ENCODE results near the gene KRT71.
"Not testable (repeated sequence)": the region's sequence is repeated elsewhere in the genome, so short reads cannot be mapped to it uniquely, and the experiment has no call there.

The KRT71 gene

DNA sequence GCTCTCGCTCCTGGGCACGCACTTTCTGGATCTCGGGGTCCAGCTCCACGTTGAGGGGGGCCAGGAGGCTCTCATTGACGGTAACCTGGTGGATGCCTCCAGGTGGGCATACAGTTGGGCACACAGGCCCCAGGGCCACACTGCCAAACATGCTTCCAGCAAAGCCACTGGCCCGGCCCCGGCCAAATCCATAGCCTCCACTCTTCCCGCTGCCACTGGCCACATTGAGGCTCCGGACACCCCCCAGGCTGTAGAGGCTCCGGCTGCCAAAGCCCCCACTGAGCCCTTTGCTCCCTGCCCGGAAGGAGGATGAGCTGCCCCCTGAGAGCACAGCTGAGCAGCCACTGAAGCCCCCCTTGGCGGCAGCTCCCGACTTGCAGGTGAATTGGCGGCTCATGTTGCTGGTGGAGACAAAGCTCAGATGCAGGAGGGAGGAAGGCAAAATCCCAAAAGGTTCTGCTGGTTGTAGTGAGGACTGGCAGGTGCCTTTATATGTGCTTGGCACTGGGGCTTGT, at the start of gene KRT71:
Gene KRT71, minus strand, starts transcription at position 465 of the 515 bp plus-strand sequence. Its CDS starts 68 bp downstream, at position 397.
- no peak for DNase-seq

- no peak for DNase-seq
These were observed 49.6 kb upstream of the KRT71 start for GRCh38 chr12:52602552-52602951.

DNA sequence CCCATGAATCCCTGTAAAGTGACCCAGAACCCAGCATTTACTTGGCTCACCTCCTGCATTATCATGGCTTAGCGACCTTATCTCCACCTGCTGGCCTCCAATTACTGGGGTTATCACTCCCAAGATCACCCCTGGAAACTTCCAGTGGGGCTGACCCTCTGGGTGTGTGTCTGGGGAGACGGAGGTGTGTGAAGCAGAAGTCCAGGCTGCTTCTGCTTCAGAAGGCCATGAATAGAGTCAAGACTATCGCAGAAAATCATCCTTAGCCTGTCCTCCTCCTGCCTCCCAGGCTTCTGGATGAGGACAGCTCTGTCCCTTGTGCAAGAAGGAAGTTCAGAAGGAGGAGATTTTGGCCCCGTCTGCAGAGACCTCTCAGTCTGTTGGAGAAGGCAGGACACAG, 48.7 kb upstream of the KRT71 start:
- DNase-seq, result no peak

DNA sequence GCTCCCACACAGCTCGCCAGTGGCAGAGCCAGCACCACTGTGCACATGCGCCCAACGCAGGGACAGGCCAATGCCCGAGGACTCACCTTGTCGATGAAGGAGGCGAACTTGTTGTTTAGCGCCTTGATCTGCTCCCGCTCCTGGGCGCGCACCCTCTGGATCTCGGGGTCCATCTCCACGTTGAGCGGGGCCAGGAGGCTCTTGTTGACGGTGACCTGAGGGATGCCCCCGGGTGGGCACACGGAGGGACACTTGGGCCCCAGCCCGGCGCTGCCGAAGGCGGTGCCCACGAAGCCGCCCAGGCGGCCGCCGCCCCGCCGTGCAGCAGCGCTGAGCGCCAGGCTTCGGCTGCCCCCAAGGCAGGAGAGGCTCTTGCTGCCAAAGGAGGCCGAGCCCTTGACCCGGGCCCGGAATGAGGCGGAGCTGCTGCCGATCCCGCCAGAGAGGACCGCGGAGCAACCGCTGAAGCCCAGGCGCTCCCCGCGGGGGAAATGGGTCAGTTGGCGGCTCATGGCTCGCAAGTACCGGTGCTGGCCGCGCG, 48.1 kb upstream of the KRT71 start, which contains the start of gene KRT72:
Gene KRT72, minus strand, starts transcription at position 523 of the 541 bp plus-strand sequence. Its CDS starts 11 bp downstream, at position 512.
- DNase-seq, result no peak

DNA sequence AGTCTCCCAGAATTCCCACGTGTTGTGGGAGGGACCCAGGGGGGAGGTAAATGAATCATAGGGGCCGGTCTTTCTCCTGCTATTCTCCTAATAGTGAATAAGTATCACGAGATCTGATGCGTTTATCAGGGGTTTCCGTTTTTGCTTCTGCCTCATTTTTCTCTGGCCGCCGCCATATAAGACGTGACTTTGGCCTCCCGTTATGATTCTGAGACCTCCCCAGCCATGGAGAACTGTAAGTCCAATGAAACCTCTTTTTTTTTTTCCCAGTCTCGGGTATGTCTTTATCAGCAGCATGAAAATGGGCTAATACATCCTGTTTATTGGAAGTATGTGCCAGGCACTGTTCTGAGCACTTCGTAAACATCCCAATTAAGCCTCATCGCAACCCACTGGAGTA, 47.5 kb upstream of the KRT71 start:
- DNase-seq, result no peak

- no peak for DNase-seq
These were observed 47.1 kb upstream of the KRT71 start for GRCh38 chr12:52600071-52600470.

DNA sequence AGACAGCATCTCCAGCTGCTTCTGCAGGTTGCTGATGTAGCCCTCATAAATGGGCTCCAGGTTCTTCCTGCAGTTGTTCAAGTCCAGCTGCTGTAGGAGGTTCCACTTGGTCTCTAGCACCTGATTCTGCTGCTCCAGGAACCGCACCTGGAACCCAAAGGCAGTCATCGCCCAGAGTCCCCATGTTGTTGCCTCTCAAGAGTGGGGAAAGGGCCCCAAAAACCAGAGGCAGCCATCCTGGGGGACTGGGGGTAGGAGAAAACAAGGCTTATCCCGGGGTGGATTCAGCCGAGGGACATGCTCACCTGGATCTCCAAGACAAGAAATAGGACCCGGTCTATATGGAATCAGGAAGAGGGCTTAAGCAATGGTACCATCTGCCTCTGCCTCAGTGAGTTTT, 46.0 kb upstream of the KRT71 start:
- DNase-seq, result no peak

DNA sequence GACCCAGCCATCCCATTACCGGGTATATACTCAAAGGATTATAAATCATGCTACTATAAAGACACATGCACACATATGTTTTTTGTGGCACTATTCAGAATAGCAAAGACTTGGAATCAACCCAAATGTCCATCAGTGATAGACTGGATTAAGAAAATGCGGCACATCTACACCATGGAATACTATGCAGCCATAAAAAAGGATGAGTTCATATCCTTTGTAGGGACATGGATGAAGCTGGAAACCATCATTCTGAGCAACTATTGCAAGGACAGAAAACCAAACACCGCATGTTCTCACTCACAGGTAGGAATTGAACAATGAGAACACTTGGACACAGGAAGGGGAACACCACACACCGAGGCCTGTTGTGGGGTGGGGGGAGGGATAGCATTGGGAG, 41.3 kb upstream of the KRT71 start:
- not testable (repeated sequence) for DNase-seq

GRCh38 chr12:52591521-52591920, 38.6 kb upstream of the KRT71 start:
- no peak for DNase-seq

DNA sequence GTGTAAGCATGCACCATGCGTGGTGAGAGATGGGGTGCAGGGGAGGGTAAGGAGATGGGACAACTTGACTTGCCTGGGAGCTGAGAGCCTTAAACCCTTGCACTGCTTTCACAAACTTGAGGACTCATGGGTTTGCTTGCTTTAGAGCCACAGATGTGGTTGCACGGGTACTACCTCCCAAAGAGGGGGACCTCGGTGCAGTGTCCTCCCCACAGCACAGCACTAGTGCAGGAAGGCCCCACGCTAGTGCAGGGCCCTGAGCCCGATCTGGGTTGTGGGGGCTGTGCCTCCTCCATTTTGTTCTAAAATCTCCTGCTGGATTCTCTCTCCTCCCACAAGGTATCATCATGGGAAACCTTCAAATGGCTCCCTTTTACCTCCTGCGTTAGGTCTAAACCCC, 37.1 kb upstream of the KRT71 start:
- no peak for DNase-seq

- DNase-seq, result no peak
These were observed 34.6 kb upstream of the KRT71 start for GRCh38 chr12:52587563-52587962.

DNA sequence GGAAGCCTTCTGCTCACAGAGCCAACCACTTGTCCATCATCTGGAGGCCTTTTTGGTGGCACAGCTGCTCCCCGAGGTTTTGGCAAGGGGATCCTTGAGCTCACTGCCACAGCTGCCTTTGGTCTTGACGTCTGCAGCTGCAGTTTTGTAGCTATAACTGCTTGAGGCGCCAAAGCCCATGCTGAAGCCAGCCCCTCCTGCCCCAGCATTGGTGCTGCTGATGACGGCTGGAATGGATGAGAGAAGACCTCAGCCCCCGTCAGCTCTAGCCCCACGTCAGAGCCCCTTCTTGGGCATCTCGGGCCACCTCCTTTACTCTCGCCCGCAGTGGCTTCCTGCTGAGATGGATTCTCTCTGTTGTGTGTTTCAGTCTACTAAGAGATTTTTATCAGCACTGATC, 33.0 kb upstream of the KRT71 start:
- DNase-seq, result peak; percentile 7

DNA sequence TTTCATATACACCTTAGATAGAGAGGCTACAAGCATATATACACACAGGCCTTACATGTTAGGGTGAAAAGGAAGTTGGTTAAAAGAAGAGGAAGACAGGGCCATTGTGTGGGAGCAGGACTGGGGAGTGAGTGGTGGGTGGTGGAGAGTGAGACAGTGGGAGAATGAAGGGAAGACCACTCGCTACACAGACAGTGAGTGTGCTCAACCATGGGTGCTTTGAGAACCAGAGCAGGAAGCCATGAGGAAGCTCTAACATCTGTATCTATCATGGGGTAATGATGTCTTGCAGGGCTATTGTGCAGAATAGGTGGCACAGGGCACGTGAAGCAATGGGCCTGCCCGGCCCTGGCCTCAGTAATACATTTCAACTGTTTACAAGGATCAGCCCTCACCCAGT, 32.1 kb upstream of the KRT71 start:
- DNase-seq, result no peak

DNA sequence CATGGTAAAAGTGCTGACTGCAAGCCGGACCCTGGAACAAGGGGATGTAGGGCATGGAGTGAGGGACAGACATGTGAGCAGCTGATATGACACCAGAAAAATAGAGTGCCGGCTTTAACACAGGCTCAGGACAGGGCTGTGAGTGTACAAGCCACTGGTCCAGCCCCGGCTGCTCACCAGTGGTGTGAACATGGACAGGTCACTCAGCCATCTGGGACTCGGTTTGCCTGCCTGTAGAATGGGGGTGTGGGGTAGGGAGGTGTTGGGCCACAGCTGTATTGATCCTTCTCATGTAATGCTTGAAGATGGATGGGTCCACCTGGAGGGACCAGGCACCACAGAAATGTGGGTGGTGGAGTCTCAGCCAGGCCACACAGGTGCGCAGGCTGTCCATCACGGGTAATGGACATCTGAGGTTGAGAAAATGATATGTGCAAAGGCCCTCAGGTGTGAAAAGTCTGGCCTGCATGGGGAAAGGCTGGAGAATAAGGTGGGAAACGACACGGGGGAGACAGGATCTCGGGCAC, 31.3 kb upstream of the KRT71 start:
- DNase-seq, result no peak

- DNase-seq, result peak; percentile 58
These were observed 30.1 kb upstream of the KRT71 start for GRCh38 chr12:52582971-52583456.

- no peak for DNase-seq
These were observed 29.5 kb upstream of the KRT71 start for GRCh38 chr12:52582486-52582885.

- DNase-seq, result no peak
These were observed 28.5 kb upstream of the KRT71 start for GRCh38 chr12:52581481-52581880.

DNA sequence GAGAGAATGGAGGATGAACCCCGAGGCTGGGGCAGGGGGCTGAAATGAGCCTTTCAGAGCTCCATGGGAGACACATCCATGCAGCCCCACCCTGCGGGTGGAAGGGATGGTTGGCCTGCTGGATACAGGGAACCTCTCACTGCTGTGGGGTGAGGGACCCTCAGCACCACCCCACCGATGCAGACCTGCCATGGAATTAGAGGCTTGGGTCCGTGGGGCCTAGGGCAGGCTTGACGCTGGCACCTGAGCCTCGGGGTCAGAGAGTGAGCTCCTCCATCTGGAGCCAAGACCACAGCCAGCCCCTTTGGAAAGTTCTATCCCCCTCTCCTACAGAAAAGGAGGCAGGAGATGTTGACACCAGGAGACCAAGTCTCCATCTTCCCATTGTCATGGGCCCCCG, 28.1 kb upstream of the KRT71 start:
- no peak for DNase-seq

GRCh38 chr12:52580496-52580895, 27.6 kb upstream of the KRT71 start:
- no peak for DNase-seq

GRCh38 chr12:52579468-52580465, 26.8 kb upstream of the KRT71 start:
- no peak for DNase-seq

DNA sequence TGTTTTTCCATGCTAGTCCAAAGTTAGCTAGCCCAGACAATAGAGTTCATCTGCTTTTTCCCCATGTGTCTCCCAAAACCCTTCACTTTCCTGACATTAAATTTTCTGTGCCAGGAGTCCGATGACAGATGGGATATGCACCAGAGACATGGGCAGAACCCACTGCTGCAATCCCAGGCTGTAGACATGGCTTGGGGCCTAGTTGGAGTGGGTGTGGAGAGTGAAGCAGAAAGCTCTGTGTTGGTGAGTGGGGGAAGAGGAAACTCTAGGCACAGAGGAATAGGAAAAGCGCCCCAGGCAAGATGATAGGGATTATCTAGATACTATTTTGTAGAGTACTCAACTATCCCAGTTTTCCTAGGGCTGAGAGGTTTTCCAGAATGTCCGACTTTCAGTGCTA, 25.5 kb upstream of the KRT71 start:
- DNase-seq, result no peak

DNA sequence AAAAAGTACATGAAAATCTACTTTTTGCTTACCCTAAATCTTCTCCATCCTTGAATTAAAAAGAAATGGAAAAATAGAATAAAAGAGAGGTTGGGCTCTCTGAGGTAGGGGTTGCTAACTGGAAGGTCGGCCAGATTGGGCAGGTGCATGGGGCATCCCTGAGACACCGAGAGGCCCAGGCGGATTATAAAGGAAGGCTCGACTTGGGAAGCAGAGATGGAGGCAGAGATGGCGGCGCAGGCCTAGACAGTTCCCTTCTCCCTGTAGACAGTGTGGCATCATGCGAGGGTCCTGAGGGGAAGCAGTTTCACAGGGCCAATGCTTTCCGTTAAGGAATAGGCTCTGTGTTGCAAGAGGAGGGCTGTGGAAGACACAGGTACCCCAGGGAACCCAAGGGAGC, 24.4 kb upstream of the KRT71 start:
- DNase-seq, result no peak

GRCh38 chr12:52575948-52576347, 23.0 kb upstream of the KRT71 start:
- no peak for DNase-seq

GRCh38 chr12:52575256-52575655, 22.3 kb upstream of the KRT71 start:
- no peak for DNase-seq
